ENCODE data around the gene GNAQ.
"Not testable (repeated sequence)": the region's sequence is repeated elsewhere in the genome, so short reads cannot be mapped to it uniquely, and the experiment has no call there.

Gene GNAQ

GRCh38 chr9:77731008-77731698 lies 300.5 kb downstream of the GNAQ start:
- DNase-seq (ENCODE audit: low spot score), result no peak

- DNase-seq (ENCODE audit: low spot score), result no peak
Observed at GRCh38 chr9:77729177-77729576, 302.4 kb downstream of the GNAQ start.

- no peak for DNase-seq (ENCODE audit: low spot score)
Observed at GRCh38 chr9:77726814-77727213, 304.8 kb downstream of the GNAQ start.

- DNase-seq (ENCODE audit: low spot score), result no peak
Observed at GRCh38 chr9:77726289-77726688, 305.3 kb downstream of the GNAQ start.

- no peak for DNase-seq (ENCODE audit: low spot score)
Observed at GRCh38 chr9:77725820-77726219, 305.8 kb downstream of the GNAQ start.

GRCh38 chr9:77725046-77725694 lies 306.4 kb downstream of the GNAQ start:
- no peak for DNase-seq (ENCODE audit: low spot score)

GRCh38 chr9:77721156-77721555 lies 310.5 kb downstream of the GNAQ start:
- DNase-seq (ENCODE audit: low spot score), result not testable (repeated sequence)

GRCh38 chr9:77719321-77719720 lies 312.3 kb downstream of the GNAQ start:
- no peak for DNase-seq (ENCODE audit: low spot score)

- DNase-seq (ENCODE audit: low spot score), result not testable (repeated sequence)
Observed at GRCh38 chr9:77718298-77718640, 313.3 kb downstream of the GNAQ start.

GRCh38 chr9:77717608-77718297 lies 313.9 kb downstream of the GNAQ start:
- DNase-seq (ENCODE audit: low spot score), result not testable (repeated sequence)

GRCh38 chr9:77714077-77714549 lies 317.5 kb downstream of the GNAQ start:
- no peak for DNase-seq (ENCODE audit: low spot score)

- no peak for DNase-seq (ENCODE audit: low spot score)
Observed at GRCh38 chr9:77712533-77713130, 319.0 kb downstream of the GNAQ start.

GRCh38 chr9:77710965-77711648 lies 320.5 kb downstream of the GNAQ start:
- no peak for DNase-seq (ENCODE audit: low spot score)

- no peak for DNase-seq (ENCODE audit: low spot score)
Observed at GRCh38 chr9:77710316-77710715, 321.3 kb downstream of the GNAQ start.

GRCh38 chr9:77708064-77708815 lies 323.4 kb downstream of the GNAQ start:
- DNase-seq (ENCODE audit: low spot score), result no peak

- no peak for DNase-seq (ENCODE audit: low spot score)
Observed at GRCh38 chr9:77707383-77708063, 324.1 kb downstream of the GNAQ start.

- DNase-seq (ENCODE audit: low spot score), result no peak
Observed at GRCh38 chr9:77705636-77706035, 326.0 kb downstream of the GNAQ start.

- not testable (repeated sequence) for DNase-seq (ENCODE audit: low spot score)
Observed at GRCh38 chr9:77702521-77703390, 328.9 kb downstream of the GNAQ start.

GRCh38 chr9:77697238-77697984 lies 334.2 kb downstream of the GNAQ start:
- no peak for DNase-seq (ENCODE audit: low spot score)

Data from germinal center (tissue), 1 donor.